HG03066 (cell line): ENCODE data around the gene SET.
"Not testable (repeated sequence)": the region's sequence is repeated elsewhere in the genome, so short reads cannot be mapped to it uniquely, and the experiment has no call there.

Experiments
- ATAC-seq: cut with Tn5 transposase; IDR thresholded peaks from one replicate; pipeline ENCODE4 v1.9.1; 2021; ENCODE audit warnings: low read depth; ENCODE audit not compliant: unreplicated experiment

Gene SET

GRCh38 chr9:128685636-128686489 is 3.2 kb upstream of the SET start:
- no peak for ATAC-seq

- no peak for ATAC-seq
Measured at GRCh38 chr9:128687453-128687852, 1.6 kb upstream of the SET start.

GRCh38 chr9:128689293-128689774 is 312 bp downstream of the SET start:
- peak; percentile 6 for ATAC-seq

- ATAC-seq, result no peak
Measured at GRCh38 chr9:128689820-128690683, 1.0 kb downstream of the SET start.

GRCh38 chr9:128690684-128691034 is 1.6 kb downstream of the SET start:
- no peak for ATAC-seq

GRCh38 chr9:128693738-128694137 is 4.7 kb downstream of the SET start:
- not testable (repeated sequence) for ATAC-seq

- ATAC-seq, result no peak
Measured at GRCh38 chr9:128694344-128694743, 5.3 kb downstream of the SET start.

GRCh38 chr9:128696923-128697707 is 8.1 kb downstream of the SET start:
- ATAC-seq, result no peak

GRCh38 chr9:128699096-128699795 is 10.2 kb downstream of the SET start:
- ATAC-seq, result not testable (repeated sequence)

GRCh38 chr9:128701227-128701854 is 12.3 kb downstream of the SET start:
- no peak for ATAC-seq

- ATAC-seq, result peak; percentile 68
Measured at GRCh38 chr9:128702445-128702948, 13.5 kb downstream of the SET start, which contains the start of gene PKN3. TSS of gene PKN3 (plus strand) at chr9:128702503. CDS start at chr9:128702916, 413 bp downstream.

GRCh38 chr9:128702949-128703615 is 14.1 kb downstream of the SET start:
- ATAC-seq, result no peak

- no peak for ATAC-seq
Measured at GRCh38 chr9:128703616-128704355, 14.8 kb downstream of the SET start.

GRCh38 chr9:128704356-128704670 is 15.3 kb downstream of the SET start:
- no peak for ATAC-seq

GRCh38 chr9:128705051-128705965 is 16.3 kb downstream of the SET start:
- no peak for ATAC-seq

GRCh38 chr9:128706045-128706444 is 17.0 kb downstream of the SET start:
- no peak for ATAC-seq

GRCh38 chr9:128706671-128707381 is 17.8 kb downstream of the SET start:
- no peak for ATAC-seq
